Epithelial cell of proximal tubule (primary cell): Measurements from ENCODE around the gene ETHE1. TPM values are rescaled to one million over a fixed set of nuclear protein-coding genes. Genes with fewer than 3 reads are reported as not detected.
"Not testable (repeated sequence)": the region's sequence is repeated elsewhere in the genome, so short reads cannot be mapped to it uniquely, and the experiment has no call there.

Source experiments
- DNase-seq: peaks from one replicate; pipeline ENCODE4 v3.0.0-alpha.2; 2011; ENCODE audit warnings: low read depth
- H3K4me3 ChIP-seq: 2 replicates; pipeline ENCODE4 v1.5.1; 2011; ENCODE audit warnings: low read depth, mild to moderate bottlenecking, low read length
- CTCF ChIP-seq: conservative IDR thresholded peaks from 2 replicates; pipeline ENCODE4 v1.5.1; 2012; ENCODE audit warnings: low read depth, mild to moderate bottlenecking, low read length
- total RNA-seq: library from RNA; depleted of rRNA; stranded (reverse); fragments of >200 nt; gene quantifications from 2 replicates; pipeline ENCODE4 v1.2.3, GENCODE V29; 2015

ETHE1 gene
- total RNA-seq, 1 donor from 2014 or later, result 55.9 TPM

- no peak for TF ChIP-seq CTCF
- no peak for DNase-seq
- H3K4me3 ChIP-seq, result no peak overlapping the region
Observed at GRCh38 chr19:43552198-43552450, 25.1 kb upstream of the ETHE1 start.

- no peak for TF ChIP-seq CTCF
- no peak for DNase-seq
Observed at GRCh38 chr19:43551399-43552197, 24.6 kb upstream of the ETHE1 start.

GRCh38 chr19:43548706-43549105 is 21.7 kb upstream of the ETHE1 start:
- H3K4me3 ChIP-seq, result no peak overlapping the region
- no peak for DNase-seq
- TF ChIP-seq CTCF, result no peak

More at GRCh38 chr19:43551399-43552197, 24.6 kb upstream of the ETHE1 start:
- H3K4me3 ChIP-seq, result no peak overlapping the region

- not testable (repeated sequence) for H3K4me3 ChIP-seq, DNase-seq
Observed at GRCh38 chr19:43547926-43548325, 20.9 kb upstream of the ETHE1 start.

GRCh38 chr19:43546581-43546980 is 19.6 kb upstream of the ETHE1 start:
- DNase-seq, result no peak
- TF ChIP-seq CTCF, result no peak
- H3K4me3 ChIP-seq, result no peak overlapping the region

GRCh38 chr19:43545981-43546380 is 19.0 kb upstream of the ETHE1 start:
- no peak for TF ChIP-seq CTCF
- H3K4me3 ChIP-seq, result no peak overlapping the region
- no peak for DNase-seq

GRCh38 chr19:43545276-43545675 is 18.3 kb upstream of the ETHE1 start:
- no peak for TF ChIP-seq CTCF

More at GRCh38 chr19:43545276-43545675, 18.3 kb upstream of the ETHE1 start:
- H3K4me3 ChIP-seq, result no peak overlapping the region
- DNase-seq, result no peak
